NCI-H345 treated with DMSO at 0.1 percent for 48 hours (cell line): Measurements from ENCODE around the gene AKAP10.
"Not testable (repeated sequence)": the region's sequence is repeated elsewhere in the genome, so short reads cannot be mapped to it uniquely, and the experiment has no call there.

Experiments
- DNase-seq: peaks from one replicate; lab custom pipeline; 2025; ENCODE audit not compliant: unreplicated experiment; lab: John Stamatoyannopoulos, UW

The AKAP10 gene

GRCh38 chr17:19928299-19928698, 49.3 kb downstream of the AKAP10 start:
- no peak for DNase-seq

GRCh38 chr17:19915245-19915978, 62.2 kb downstream of the AKAP10 start:
- DNase-seq = no peak

- no peak for DNase-seq
Observed at GRCh38 chr17:19911033-19911432, 66.6 kb downstream of the AKAP10 start.

GRCh38 chr17:19909139-19909538, 68.5 kb downstream of the AKAP10 start:
- no peak for DNase-seq

GRCh38 chr17:19905502-19905901, 72.1 kb downstream of the AKAP10 start:
- DNase-seq = no peak

GRCh38 chr17:19904924-19905323, 72.7 kb downstream of the AKAP10 start:
- DNase-seq = no peak

- no peak for DNase-seq
Observed at GRCh38 chr17:19904412-19904811, 73.2 kb downstream of the AKAP10 start.

GRCh38 chr17:19900809-19901208, 76.8 kb downstream of the AKAP10 start:
- no peak for DNase-seq

- no peak for DNase-seq
Observed at GRCh38 chr17:19897903-19898302, 79.7 kb downstream of the AKAP10 start.

- DNase-seq = no peak
Observed at GRCh38 chr17:19897090-19897837, 80.4 kb downstream of the AKAP10 start.

- no peak for DNase-seq
Observed at GRCh38 chr17:19896679-19897078, 80.9 kb downstream of the AKAP10 start.

- not testable (repeated sequence) for DNase-seq
Observed at GRCh38 chr17:19890554-19890953, 87.1 kb downstream of the AKAP10 start.

- DNase-seq = not testable (repeated sequence)
Observed at GRCh38 chr17:19890001-19890400, 87.6 kb downstream of the AKAP10 start.

GRCh38 chr17:19886116-19886515, 91.5 kb downstream of the AKAP10 start:
- no peak for DNase-seq

- DNase-seq = no peak
Observed at GRCh38 chr17:19883537-19884215, 94.0 kb downstream of the AKAP10 start.

- DNase-seq = no peak
Observed at GRCh38 chr17:19880393-19880792, 97.2 kb downstream of the AKAP10 start.

- no peak for DNase-seq
Observed at GRCh38 chr17:19877364-19877945, 100.2 kb downstream of the AKAP10 start.

GRCh38 chr17:19876529-19877161, 101.0 kb downstream of the AKAP10 start:
- no peak for DNase-seq

GRCh38 chr17:19874256-19874655, 103.4 kb downstream of the AKAP10 start:
- DNase-seq = no peak

GRCh38 chr17:19873346-19873745, 104.3 kb downstream of the AKAP10 start:
- no peak for DNase-seq

GRCh38 chr17:19868079-19868395, 109.6 kb downstream of the AKAP10 start:
- DNase-seq = peak; percentile 9
